HG03064 (cell line): ENCODE measurements around the gene RASA2.

Experiments used
- ATAC-seq: cut with Tn5 transposase; IDR thresholded peaks from one replicate; pipeline ENCODE4 v1.9.1; 2021; ENCODE audit warnings: low read depth; ENCODE audit not compliant: unreplicated experiment

Gene RASA2, protein sequence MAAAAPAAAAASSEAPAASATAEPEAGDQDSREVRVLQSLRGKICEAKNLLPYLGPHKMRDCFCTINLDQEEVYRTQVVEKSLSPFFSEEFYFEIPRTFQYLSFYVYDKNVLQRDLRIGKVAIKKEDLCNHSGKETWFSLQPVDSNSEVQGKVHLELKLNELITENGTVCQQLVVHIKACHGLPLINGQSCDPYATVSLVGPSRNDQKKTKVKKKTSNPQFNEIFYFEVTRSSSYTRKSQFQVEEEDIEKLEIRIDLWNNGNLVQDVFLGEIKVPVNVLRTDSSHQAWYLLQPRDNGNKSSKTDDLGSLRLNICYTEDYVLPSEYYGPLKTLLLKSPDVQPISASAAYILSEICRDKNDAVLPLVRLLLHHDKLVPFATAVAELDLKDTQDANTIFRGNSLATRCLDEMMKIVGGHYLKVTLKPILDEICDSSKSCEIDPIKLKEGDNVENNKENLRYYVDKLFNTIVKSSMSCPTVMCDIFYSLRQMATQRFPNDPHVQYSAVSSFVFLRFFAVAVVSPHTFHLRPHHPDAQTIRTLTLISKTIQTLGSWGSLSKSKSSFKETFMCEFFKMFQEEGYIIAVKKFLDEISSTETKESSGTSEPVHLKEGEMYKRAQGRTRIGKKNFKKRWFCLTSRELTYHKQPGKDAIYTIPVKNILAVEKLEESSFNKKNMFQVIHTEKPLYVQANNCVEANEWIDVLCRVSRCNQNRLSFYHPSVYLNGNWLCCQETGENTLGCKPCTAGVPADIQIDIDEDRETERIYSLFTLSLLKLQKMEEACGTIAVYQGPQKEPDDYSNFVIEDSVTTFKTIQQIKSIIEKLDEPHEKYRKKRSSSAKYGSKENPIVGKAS

DNA sequence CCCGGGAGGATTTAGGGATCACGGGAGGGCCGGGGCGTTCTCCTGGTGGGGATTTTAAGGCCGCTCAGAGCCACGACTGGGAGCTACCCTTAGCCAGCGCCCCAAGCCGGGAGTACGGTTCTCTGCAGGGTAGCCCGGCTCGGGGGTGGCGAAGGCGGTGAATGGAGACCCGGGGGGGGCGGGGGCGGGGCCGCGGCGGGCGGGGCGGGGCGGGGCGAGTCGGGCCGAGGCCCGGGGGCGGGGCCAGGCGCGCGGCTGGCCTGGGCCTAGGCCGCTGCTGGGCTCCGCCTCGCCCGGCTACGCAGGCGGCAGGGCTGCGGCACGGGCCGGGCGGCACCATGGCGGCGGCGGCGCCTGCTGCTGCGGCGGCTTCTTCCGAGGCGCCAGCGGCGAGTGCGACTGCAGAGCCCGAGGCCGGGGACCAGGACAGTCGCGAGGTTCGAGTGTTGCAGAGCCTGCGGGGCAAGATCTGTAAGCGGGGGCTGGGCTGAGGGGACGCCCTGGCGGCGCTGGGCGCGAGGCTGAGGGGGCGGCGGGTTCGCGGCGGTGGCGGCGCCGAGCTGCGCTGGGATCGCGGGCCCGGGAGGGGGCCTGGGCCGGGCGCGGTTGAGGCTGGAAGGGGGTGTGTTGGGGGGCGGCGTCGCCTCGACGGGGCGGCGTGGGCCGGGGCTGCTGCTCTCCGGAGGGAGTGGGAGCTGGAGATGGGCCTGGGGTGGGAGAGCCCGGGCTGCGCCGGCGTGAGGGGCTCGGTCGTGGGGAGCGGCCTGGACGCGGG, at the start of gene RASA2:
RASA2 (plus strand) TSS at position 282 of the 775 bp plus-strand sequence; CDS start at position 339, 57 bp downstream.
- ATAC-seq = peak; percentile 75

GRCh38 chr3:141439589-141439988, 47.2 kb upstream of the RASA2 start:
- no peak for ATAC-seq

- ATAC-seq = no peak
These were observed 45.9 kb upstream of the RASA2 start for GRCh38 chr3:141440942-141441341.

DNA sequence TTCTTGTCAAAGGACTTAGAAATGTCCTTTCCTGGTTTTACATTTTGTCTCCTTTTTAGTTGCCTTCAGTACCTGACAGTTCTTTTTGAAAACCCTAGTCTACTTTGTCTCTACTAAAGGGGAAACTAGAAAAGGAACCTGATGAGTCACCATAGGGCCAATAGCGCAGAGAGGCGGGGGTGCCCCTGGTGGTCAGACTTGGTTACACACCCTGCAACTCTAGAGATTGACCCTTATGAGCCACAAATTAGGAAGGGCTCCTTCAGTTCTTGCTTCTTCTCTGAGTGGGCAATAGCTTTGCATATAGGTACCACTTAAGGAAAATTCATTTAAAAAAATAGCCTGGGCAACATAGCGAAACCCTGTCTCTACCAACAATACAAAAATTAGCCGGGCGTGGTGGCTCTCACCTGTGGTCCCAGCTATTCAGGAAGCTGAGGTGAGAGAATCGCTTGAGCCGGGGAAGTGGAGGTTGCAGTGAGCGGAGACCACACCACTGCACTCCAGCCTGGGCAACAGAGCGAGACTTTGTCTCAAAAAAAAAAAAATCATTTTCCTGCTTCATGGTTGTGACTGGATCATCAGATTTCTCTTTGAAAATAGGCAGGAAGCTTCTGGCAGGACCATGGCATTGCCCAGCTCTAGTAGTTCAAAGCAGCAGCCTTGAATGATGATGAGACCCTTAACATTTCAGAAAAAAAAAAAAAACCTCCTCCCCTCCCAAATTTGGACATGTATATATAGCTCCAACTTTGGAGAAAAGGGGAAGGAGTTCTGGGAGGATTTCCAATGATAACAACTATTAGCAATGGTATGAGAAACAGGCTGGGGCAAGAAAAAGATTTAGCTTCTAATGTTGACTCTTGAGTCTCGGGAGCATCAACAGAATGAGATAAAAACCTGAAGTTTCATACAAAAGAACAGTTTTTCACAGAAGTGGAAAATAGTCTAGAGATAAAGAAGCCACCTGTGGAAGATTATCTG, 45.2 kb upstream of the RASA2 start:
- ATAC-seq = peak; percentile 88

DNA sequence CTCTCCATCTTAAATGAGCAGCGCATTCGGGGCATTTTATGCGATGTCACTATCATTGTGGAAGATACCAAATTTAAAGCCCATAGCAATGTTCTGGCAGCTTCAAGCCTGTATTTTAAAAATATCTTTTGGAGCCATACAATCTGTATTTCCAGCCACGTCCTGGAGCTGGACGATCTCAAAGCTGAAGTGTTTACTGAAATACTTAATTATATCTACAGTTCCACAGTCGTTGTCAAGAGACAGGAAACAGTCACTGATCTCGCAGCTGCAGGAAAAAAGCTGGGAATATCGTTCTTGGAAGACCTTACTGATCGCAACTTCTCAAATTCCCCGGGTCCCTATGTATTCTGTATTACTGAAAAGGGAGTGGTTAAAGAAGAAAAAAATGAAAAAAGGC, 44.4 kb upstream of the RASA2 start:
- ATAC-seq = no peak

DNA sequence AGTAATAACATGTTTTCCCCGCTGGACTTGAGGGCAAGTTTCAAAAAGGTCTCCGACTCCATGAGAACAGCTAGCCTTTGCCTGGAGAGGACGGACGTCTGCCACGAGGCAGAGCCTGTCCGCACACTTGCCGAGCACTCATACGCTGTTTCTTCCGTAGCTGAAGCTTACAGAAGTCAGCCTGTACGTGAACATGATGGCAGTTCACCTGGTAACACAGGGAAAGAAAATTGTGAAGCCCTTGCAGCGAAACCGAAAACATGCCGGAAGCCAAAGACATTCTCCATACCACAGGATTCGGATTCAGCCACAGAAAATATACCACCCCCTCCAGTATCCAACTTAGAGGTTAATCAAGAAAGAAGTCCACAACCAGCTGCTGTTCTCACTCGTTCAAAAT, 43.9 kb upstream of the RASA2 start:
- no peak for ATAC-seq

DNA sequence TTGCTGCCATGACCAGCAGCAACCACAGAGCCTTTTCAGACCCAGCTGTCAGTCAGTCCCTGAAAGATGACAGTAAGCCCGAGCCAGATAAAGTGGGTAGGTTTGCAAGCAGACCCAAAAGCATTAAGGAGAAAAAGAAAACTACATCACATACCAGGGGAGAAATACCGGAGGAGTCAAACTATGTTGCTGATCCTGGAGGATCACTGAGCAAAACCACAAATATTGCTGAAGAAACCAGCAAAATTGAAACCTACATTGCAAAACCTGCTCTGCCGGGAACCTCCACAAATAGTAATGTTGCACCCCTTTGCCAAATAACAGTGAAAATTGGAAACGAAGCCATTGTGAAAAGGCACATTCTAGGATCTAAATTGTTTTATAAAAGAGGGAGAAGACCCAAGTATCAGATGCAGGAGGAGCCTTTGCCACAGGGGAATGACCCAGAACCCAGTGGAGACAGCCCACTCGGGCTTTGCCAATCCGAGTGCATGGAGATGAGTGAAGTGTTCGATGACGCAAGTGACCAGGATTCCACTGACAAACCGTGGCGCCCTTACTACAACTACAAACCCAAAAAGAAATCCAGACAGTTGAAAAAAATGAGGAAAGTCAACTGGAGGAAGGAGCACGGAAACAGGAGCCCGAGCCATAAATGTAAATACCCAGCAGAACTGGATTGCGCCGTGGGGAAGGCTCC, 42.1 kb upstream of the RASA2 start:
- no peak for ATAC-seq

GRCh38 chr3:141445990-141446389, 40.8 kb upstream of the RASA2 start:
- no peak for ATAC-seq

- no peak for ATAC-seq
These were observed 40.1 kb upstream of the RASA2 start for GRCh38 chr3:141446737-141447136.

DNA sequence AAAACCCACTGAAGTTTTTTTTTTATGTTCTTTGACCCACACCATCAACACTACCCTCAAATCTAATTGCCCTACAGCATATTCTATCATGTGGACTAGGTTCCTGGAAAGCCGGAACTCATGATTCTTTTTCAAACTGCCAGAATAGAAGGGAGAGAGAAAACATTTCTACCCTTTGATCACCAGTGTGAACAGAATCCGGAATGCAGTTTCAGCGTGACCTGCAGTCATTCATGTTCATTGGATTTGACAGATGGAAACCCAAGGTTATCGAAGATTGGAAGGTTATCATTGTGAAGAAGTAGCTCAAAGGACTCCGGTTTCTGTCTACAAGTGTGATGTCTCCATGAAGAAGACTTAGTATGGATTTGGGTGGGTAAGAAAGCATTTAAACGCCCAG, 39.4 kb upstream of the RASA2 start:
- ATAC-seq = no peak

DNA sequence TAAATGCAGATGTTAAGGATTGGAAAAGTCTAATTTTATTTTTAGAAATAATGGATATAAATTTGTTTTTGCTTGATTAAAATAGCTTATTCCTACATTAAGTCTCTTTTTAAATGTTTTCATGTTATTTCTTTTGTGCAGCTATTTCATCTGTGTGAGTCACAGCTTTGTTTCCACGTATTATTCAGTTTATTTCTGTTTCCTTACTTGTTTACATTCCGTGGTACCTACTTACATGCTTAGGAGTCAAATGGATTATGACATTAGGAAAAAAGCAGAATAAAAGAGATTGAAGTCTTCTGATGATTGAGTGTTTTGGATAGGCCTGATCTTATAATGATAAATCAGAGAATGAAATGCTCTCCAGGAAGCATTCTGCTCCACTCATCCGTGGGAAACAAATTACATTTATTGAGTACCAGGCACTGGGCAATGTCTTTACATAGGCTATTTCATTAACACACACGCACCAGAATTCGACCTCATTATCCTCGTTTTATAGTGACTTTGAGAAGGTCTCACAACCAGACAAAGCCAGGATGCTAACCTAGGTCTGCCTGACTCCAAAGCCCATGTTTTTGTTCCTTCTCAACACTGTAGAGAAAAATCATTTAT, 38.1 kb upstream of the RASA2 start:
- no peak for ATAC-seq

GRCh38 chr3:141449424-141449823, 37.4 kb upstream of the RASA2 start:
- no peak for ATAC-seq

DNA sequence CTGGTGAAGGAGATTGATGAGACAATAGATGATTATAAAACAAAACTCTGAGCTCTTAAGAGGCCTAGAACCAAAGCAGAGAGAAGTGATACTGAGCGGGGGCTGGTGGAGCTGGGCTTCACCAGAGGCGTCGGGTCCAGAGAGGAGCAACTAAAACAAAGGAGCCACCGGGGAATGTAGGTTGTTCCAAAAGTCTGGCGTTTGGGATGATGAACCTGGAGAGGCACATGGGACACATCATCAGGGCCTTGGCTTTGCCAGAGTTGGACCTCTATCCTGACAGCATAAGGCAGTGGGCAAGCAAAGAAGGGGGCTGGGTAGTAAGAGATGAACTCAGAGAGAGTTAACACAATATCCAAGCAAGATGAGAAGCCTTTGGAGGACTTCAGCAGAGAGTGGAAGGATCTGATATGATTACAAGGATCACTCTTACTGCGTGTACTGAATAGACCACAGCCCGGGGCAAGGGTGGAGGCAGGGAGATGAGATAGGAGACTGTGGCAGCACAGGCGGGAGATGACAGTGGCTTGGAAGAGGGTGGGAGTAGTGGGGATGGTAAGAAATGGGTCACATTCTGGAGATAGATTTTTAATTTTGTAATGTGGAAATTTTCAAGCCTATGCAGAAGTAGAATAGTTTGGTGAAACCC, 36.0 kb upstream of the RASA2 start:
- no peak for ATAC-seq

DNA sequence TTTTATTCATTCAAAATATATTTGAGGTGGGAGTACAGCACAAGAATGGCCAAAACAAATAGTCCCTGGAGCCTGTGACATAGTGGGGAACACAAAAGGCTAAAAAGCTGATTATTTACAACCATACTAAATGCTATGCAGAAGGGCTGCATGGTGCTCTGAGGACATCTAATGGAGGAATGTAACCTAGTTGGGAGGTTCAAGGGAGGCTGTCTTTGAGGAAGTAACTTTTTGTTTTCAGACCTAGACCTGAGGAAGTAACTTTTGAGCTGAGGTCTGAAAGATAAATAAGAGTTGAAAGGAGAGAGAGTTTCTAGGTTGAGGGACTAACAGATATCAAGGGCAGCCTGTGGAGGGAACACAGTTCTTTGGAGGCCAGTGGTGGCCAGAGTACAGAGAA, 34.8 kb upstream of the RASA2 start:
- peak; percentile 76 for ATAC-seq

- no peak for ATAC-seq
These were observed 34.1 kb upstream of the RASA2 start for GRCh38 chr3:141452773-141453172.

DNA sequence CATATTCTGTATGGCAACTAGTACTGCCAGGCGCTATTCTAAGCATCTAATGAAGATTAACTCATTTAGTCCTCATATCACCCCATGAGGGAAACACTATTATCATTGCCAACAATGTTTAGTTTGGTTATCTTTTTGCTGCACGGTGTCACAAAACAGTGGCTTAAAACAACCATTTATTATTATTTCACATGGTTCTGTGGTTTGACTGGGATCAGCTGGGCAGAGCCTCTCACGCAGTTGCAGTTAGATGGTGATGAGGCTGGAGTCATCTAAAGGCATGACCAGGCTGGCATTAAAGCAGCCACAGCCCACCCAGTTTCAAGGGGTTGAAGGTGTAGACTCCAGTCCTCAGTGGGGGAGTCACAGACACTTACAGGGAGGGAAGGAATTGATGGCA, 32.8 kb upstream of the RASA2 start:
- ATAC-seq = no peak

DNA sequence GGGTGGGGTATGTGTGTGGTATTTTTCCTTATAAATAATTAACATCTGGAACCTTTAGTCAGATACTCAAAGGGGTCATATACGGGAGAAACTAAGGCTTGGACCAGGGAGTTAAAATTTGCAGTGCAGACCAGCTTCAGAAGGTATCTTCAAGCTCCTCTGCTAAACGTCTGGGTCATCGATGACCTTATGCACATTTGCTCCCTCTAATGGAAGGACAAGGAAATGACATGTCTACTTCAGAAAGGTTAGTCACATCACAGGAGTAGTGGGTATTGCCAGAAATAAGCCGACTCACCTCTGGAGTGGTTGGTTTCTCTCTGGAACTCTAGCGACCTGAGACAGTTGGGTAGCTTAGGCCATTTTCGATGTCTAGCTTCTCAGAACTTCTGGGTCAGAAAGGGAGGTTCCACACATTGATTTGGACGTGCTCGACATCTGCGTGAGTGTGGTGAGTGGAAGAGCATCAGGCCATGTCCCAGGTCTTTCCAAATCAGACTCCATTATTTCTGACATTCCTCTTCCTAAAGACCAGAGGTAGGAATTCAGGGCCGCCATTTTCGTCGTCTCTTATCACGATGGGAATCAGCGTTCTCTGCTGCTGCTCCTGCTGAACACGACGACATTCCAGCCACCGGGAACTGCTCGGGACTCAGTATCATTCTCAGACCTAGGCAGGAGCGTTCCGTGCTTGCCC, 31.8 kb upstream of the RASA2 start:
- ATAC-seq = no peak
